HG03432 (cell line): Measurements from ENCODE around the gene IL36RN.
A peak's percentile ranks its signal among the peaks of the same experiment; 100 is the strongest.
"Not testable (repeated sequence)": the region's sequence is repeated elsewhere in the genome, so short reads cannot be mapped to it uniquely, and the experiment has no call there.

ENCODE experiments used
- ATAC-seq: cut with Tn5 transposase; IDR thresholded peaks from one replicate; pipeline ENCODE4 v1.9.1; 2021; ENCODE audit warnings: mild to moderate bottlenecking, moderate library complexity; ENCODE audit not compliant: unreplicated experiment

IL36RN gene

GRCh38 chr2:113096842-113097618, 38.0 kb downstream of the IL36RN start:
- not testable (repeated sequence) for ATAC-seq

GRCh38 chr2:113098041-113098440, 39.0 kb downstream of the IL36RN start:
- ATAC-seq, result peak; percentile 64

GRCh38 chr2:113098532-113098931, 39.5 kb downstream of the IL36RN start:
- no peak for ATAC-seq

GRCh38 chr2:113102133-113102532, 43.1 kb downstream of the IL36RN start:
- ATAC-seq, result no peak

GRCh38 chr2:113103277-113103676, 44.3 kb downstream of the IL36RN start:
- ATAC-seq, result no peak

GRCh38 chr2:113104054-113104611, 45.1 kb downstream of the IL36RN start:
- ATAC-seq, result no peak

GRCh38 chr2:113105047-113105785, 46.2 kb downstream of the IL36RN start:
- ATAC-seq, result no peak

GRCh38 chr2:113111121-113111520, 52.1 kb downstream of the IL36RN start:
- no peak for ATAC-seq

- no peak for ATAC-seq
These were observed 52.9 kb downstream of the IL36RN start for GRCh38 chr2:113111823-113112287.

- ATAC-seq, result no peak
These were observed 53.4 kb downstream of the IL36RN start for GRCh38 chr2:113112441-113112840.

GRCh38 chr2:113112871-113113270, 53.9 kb downstream of the IL36RN start:
- no peak for ATAC-seq

GRCh38 chr2:113113807-113114206, 54.8 kb downstream of the IL36RN start:
- no peak for ATAC-seq
